ENCODE data around the gene ITGAV. TPM values are rescaled to one million over a fixed set of nuclear protein-coding genes. Genes with fewer than 3 reads are reported as not detected.

The ITGAV gene
- total RNA-seq, 1 experiment from 2014 or later, result 4.9 TPM

GRCh38 chr2:186724736-186725135 is 134.9 kb downstream of the ITGAV start:
- H3K27ac ChIP-seq (ENCODE audit: low read length), result no peak overlapping the region

GRCh38 chr2:186725783-186726182 is 135.9 kb downstream of the ITGAV start:
- Histone ChIP-seq H3K36me3 (ENCODE audit: insufficient read depth, low read length) (no peaks in the 10 kb centered on the region), H3K4me2 (ENCODE audit: low read depth, low read length, poor library complexity, severe bottlenecking) (no peak overlapping the region), H4K20me1 (ENCODE audit: insufficient read depth, low read depth, low read length) (no peaks in the 10 kb centered on the region), H3K9me2 (replicated peaks; ENCODE audit: insufficient read depth, low read length) (no peaks in the 10 kb centered on the region), H2AFZ (ENCODE audit: low read length) (no peak overlapping the region), H3K9ac (ENCODE audit: low read length) (no peak overlapping the region), H3K27me3 (ENCODE audit: low read length) (peaks cover 3% of the 10 kb centered on the region; the same call in 1 of the 2 replicates), H3K4me1 (ENCODE audit: low read length) (no peaks in the 10 kb centered on the region), H3K9me3 (ENCODE audit: low read length) (no peaks in the 10 kb centered on the region), H3K27ac (ENCODE audit: low read length) (no peak overlapping the region), H3K4me3 (ENCODE audit: low read length) (no peak overlapping the region), H3K79me2 (ENCODE audit: low read length) (no peaks in the 10 kb centered on the region)
- no peak for DNase-seq

More at GRCh38 chr2:186724736-186725135, 134.9 kb downstream of the ITGAV start:
- no peak for DNase-seq
- no peaks in the 10 kb centered on the region for H3K9me3 ChIP-seq (ENCODE audit: low read length)
- H3K4me2 ChIP-seq (ENCODE audit: low read depth, low read length, poor library complexity, severe bottlenecking), result no peak overlapping the region
- H3K27me3 ChIP-seq (ENCODE audit: low read length), result peaks cover 3% of the 10 kb centered on the region; the same call in 1 of the 2 replicates
- H3K4me3 ChIP-seq (ENCODE audit: low read length), result no peak overlapping the region
- no peak overlapping the region for H3K9ac ChIP-seq (ENCODE audit: low read length)
- H3K9me2 ChIP-seq (replicated peaks; ENCODE audit: insufficient read depth, low read length), result no peaks in the 10 kb centered on the region
- no peaks in the 10 kb centered on the region for H3K4me1 ChIP-seq (ENCODE audit: low read length)
- H4K20me1 ChIP-seq (ENCODE audit: insufficient read depth, low read depth, low read length), result no peaks in the 10 kb centered on the region
- no peaks in the 10 kb centered on the region for H3K36me3 ChIP-seq (ENCODE audit: insufficient read depth, low read length)
- H3K79me2 ChIP-seq (ENCODE audit: low read length), result no peaks in the 10 kb centered on the region
- H2AFZ ChIP-seq (ENCODE audit: low read length), result no peak overlapping the region

- no peak overlapping the region for H3K4me2 ChIP-seq (ENCODE audit: low read depth, low read length, poor library complexity, severe bottlenecking)
- no peaks in the 10 kb centered on the region for H4K20me1 ChIP-seq (ENCODE audit: insufficient read depth, low read depth, low read length)
- H3K9me3 ChIP-seq (ENCODE audit: low read length), result no peaks in the 10 kb centered on the region
- peaks cover 3% of the 10 kb centered on the region; the same call in 1 of the 2 replicates for H3K27me3 ChIP-seq (ENCODE audit: low read length)
- no peaks in the 10 kb centered on the region for H3K9me2 ChIP-seq (replicated peaks; ENCODE audit: insufficient read depth, low read length)
- no peak overlapping the region for H3K27ac ChIP-seq (ENCODE audit: low read length)
- H3K79me2 ChIP-seq (ENCODE audit: low read length), result no peaks in the 10 kb centered on the region
- H3K4me3 ChIP-seq (ENCODE audit: low read length), result no peak overlapping the region
- no peaks in the 10 kb centered on the region for H3K4me1 ChIP-seq (ENCODE audit: low read length)
- H3K36me3 ChIP-seq (ENCODE audit: insufficient read depth, low read length), result no peaks in the 10 kb centered on the region
- no peak overlapping the region for H3K9ac ChIP-seq (ENCODE audit: low read length)
- no peak overlapping the region for H2AFZ ChIP-seq (ENCODE audit: low read length)
- DNase-seq, result no peak
These were observed 137.1 kb downstream of the ITGAV start for GRCh38 chr2:186726938-186727337.

- Histone ChIP-seq H2AFZ (ENCODE audit: low read length) (no peak overlapping the region), H3K27ac (ENCODE audit: low read length) (no peak overlapping the region), H3K27me3 (ENCODE audit: low read length) (peaks cover 3% of the 10 kb centered on the region; the same call in 1 of the 2 replicates), H3K36me3 (ENCODE audit: insufficient read depth, low read length) (no peaks in the 10 kb centered on the region), H3K4me3 (ENCODE audit: low read length) (no peak overlapping the region), H3K79me2 (ENCODE audit: low read length) (no peaks in the 10 kb centered on the region), H3K9me2 (replicated peaks; ENCODE audit: insufficient read depth, low read length) (no peaks in the 10 kb centered on the region), H3K4me1 (ENCODE audit: low read length) (no peaks in the 10 kb centered on the region), H3K9me3 (ENCODE audit: low read length) (no peaks in the 10 kb centered on the region), H3K9ac (ENCODE audit: low read length) (no peak overlapping the region), H3K4me2 (ENCODE audit: low read depth, low read length, poor library complexity, severe bottlenecking) (no peak overlapping the region), H4K20me1 (ENCODE audit: insufficient read depth, low read depth, low read length) (no peaks in the 10 kb centered on the region)
- DNase-seq, result no peak
These were observed 138.8 kb downstream of the ITGAV start for GRCh38 chr2:186728631-186729030.

Other genes with a start within 250 kb of the ITGAV start
- 58.9 and 66.5 TPM in 2 replicates for gene ZC3H15, start 103.8 kb upstream of the ITGAV start, total RNA-seq (2014; rRNA removed; shearing (Covaris generic); ENCODE audit: low replicate concordance)
- 0.04 TPM in 1 of 2 replicates, not detected in the other for gene FAM171B, start 104.0 kb downstream of the ITGAV start, total RNA-seq (2014; rRNA removed; shearing (Covaris generic); ENCODE audit: low replicate concordance)

Measured in Karpas-422 (cell line).